ENCODE measurements around the gene DNM2.

The DNM2 gene

GRCh38 chr19:10817291-10818038, 99.6 kb downstream of the DNM2 start:
- Mint-ChIP-seq H3K27me3 (no peaks in the 10 kb centered on the region), H3K27ac (peak overlapping the region in 1 of 2 donors; percentile 74), H3K9me3 (no peaks in the 10 kb centered on the region), H3K4me1 (peaks cover 40% of the 10 kb centered on the region), H3K4me3 (no peak overlapping the region)
- DNase-seq = no peak
- ATAC-seq = no peak

DNA sequence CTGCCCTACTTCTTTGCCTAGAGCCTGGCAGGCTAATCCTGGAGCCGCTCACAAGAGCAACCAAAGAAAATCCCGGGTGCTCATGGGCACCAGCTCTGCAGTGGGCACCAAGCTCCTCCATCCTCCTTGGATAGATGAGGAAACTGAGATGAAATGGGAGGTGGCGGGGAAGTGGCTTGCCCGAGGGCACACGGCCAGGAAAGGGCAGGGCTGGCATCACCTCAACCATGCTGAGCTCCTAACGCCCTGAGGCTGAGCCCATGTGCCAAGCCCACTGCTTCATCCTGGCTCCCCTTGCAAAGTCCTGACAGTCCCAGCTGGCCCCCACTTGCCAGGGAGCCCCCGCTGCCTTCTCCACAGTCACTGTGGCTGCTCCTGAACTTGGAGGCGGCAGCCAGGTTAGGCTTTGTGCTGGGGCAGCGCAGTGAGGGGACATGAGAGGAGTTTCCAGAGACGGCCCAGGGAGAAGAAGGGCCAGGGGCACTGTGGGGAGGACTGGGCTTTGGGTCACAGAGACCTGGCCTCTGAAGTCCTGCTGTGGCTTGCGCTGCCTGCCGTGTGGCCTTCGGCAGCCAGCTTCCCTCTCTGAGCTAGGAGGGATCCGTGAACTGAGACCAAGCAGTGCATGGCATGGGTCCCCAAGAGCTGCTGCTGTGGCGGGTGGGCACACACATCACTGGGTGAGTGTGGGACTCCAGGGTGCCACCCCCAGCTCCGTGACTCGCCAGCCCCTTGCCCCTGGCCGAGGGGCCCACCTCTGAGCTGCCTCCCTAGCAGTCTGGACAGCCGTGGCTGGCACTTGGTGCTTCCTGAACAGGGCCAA, 100.6 kb downstream of the DNM2 start:
- no peak for DNase-seq
- ATAC-seq = no peak
- H3K4me3 Mint-ChIP-seq = no peak overlapping the region
- peak overlapping the region in 1 of 2 donors; percentile 74 for H3K27ac Mint-ChIP-seq
- no peaks in the 10 kb centered on the region for H3K9me3 Mint-ChIP-seq
- H3K4me1 Mint-ChIP-seq = peaks cover 30% of the 10 kb centered on the region
- H3K27me3 Mint-ChIP-seq = no peaks in the 10 kb centered on the region

- ATAC-seq (no peak), DNase-seq (no peak)
- peaks cover 29% of the 10 kb centered on the region for H3K4me1 Mint-ChIP-seq
- no peak overlapping the region for H3K4me3 Mint-ChIP-seq
- no peaks in the 10 kb centered on the region for H3K9me3 Mint-ChIP-seq
- peak overlapping the region; percentile 46 to 67 for H3K27ac Mint-ChIP-seq
- H3K27me3 Mint-ChIP-seq = no peaks in the 10 kb centered on the region
These were observed 101.5 kb downstream of the DNM2 start for GRCh38 chr19:10819124-10820060.

DNA sequence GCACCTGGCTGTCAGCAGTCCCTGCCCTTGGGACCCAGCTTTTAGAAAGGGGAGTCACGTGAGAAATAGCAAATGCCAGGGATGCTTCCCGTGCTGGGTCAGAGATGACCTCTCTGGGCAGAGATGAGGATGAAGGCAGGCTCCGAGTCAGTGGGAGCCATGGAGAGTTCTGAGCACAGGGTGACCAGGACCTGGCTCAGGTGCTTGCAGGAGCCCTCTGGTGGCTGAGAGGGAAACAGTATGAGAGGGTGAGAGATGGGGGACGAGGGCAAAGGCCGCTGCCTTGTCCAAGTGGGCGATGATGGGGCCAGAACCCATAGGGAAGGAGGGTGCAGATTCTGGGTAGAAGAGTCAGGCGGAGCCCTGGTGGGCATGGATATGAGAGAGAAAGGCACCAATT, 102.3 kb downstream of the DNM2 start:
- DNase-seq (no peak), ATAC-seq (peak; percentile 35)
- no peaks in the 10 kb centered on the region for H3K9me3 Mint-ChIP-seq
- no peaks in the 10 kb centered on the region for H3K27me3 Mint-ChIP-seq
- H3K27ac Mint-ChIP-seq = peak overlapping the region; percentile 87 to 91
- H3K4me1 Mint-ChIP-seq = peaks cover 29% of the 10 kb centered on the region
- no peak overlapping the region for H3K4me3 Mint-ChIP-seq

GRCh38 chr19:10823690-10824089, 105.8 kb downstream of the DNM2 start:
- ATAC-seq (no peak), DNase-seq (no peak)
- H3K9me3 Mint-ChIP-seq = no peaks in the 10 kb centered on the region
- peak overlapping the region in 1 of 2 donors; percentile 85 for H3K27ac Mint-ChIP-seq
- H3K4me1 Mint-ChIP-seq = peaks cover 29% of the 10 kb centered on the region
- H3K4me3 Mint-ChIP-seq = no peak overlapping the region
- no peaks in the 10 kb centered on the region for H3K27me3 Mint-ChIP-seq

DNA sequence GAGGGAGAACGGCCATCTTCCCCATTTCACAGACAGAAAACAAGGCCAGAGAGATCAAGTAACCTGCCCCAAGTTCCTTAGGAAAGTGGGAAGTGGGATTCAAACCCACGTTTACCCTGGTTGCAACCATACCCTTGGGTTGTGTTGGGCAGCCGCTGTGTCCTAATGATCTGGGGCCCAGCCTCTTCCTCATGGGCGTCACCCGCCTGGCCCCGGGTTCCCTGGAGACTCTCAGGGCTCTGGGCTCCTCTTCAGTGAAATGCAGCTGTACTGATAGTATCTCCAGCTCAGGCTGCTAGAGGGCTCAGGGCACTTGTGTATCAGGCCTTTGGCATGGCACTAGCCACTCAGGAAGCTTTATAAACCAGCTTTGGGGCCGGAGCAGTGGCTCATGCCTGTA, 108.4 kb downstream of the DNM2 start:
- Mint-ChIP-seq H3K4me1 (peaks cover 15% of the 10 kb centered on the region), H3K27ac (no peak overlapping the region)
- no peak for ATAC-seq

GRCh38 chr19:10826846-10827245, 109.0 kb downstream of the DNM2 start:
- no peak overlapping the region for H3K27ac Mint-ChIP-seq

More for the DNA sequence above, 108.4 kb downstream of the DNM2 start:
- DNase-seq = no peak
- no peak overlapping the region for H3K4me3 Mint-ChIP-seq
- no peaks in the 10 kb centered on the region for H3K9me3 Mint-ChIP-seq
- H3K27me3 Mint-ChIP-seq = no peaks in the 10 kb centered on the region

DNA sequence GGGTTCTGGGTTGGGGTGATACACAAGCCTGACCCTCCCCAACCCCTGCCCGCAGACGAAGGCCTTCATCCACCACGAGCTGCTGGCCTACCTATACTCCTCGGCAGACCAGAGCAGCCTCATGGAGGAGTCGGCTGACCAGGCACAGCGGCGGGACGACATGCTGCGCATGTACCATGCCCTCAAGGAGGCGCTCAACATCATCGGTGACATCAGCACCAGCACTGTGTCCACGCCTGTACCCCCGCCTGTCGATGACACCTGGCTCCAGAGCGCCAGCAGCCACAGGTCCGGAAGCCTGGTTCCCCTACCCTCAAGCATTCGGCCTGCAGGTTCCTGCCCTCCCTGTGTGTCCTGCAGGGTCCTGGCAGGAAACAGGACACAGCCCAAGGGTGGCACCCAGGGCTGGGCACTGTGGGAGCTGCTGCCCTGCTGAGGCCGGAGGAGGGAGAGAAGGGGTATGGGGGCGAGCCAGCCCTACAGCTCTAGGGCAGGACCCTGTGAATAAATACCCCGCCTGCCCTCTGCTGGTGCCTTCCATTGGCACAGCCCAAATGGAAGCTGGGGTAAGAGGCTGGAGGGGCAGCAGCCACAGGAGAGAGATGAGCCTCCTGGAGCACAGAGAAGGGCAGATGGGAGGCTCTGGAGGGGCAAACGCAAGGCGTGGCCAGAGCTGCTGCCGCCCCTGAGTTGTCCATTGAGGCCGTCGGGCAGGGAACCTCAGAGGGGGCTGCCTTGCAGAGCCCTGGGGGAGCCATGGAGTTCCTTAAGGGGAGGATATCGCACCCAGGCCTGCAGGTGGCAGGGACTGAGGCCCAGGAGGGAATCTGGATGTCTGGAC, 111.3 kb downstream of the DNM2 start:
- peak; percentile 36 for ATAC-seq
- Mint-ChIP-seq H3K4me1 (peaks cover 9% of the 10 kb centered on the region), H3K4me3 (no peak overlapping the region), H3K27ac (peak overlapping the region; percentile 49 to 96), H3K27me3 (no peaks in the 10 kb centered on the region), H3K9me3 (no peaks in the 10 kb centered on the region)
- no peak for DNase-seq

More at GRCh38 chr19:10826846-10827245, 109.0 kb downstream of the DNM2 start:
- DNase-seq (no peak), ATAC-seq (no peak)
- Mint-ChIP-seq H3K27me3 (no peaks in the 10 kb centered on the region), H3K9me3 (no peaks in the 10 kb centered on the region), H3K4me3 (no peak overlapping the region), H3K4me1 (peaks cover 10% of the 10 kb centered on the region)

DNA sequence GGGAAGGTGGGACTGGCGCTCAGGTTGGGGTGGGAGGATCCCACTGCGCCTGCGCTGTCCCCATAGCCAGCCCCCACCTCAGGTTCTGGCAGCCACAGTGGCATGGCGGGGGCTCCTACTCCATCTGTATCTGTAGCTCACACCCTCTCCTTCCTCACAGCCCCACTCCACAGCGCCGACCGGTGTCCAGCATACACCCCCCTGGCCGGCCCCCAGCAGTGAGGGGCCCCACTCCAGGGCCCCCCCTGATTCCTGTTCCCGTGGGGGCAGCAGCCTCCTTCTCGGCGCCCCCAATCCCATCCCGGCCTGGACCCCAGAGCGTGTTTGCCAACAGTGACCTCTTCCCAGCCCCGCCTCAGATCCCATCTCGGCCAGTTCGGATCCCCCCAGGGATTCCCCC, 112.1 kb downstream of the DNM2 start:
- Mint-ChIP-seq H3K27me3 (no peaks in the 10 kb centered on the region), H3K4me1 (peaks cover 12% of the 10 kb centered on the region), H3K4me3 (no peak overlapping the region), H3K9me3 (no peaks in the 10 kb centered on the region), H3K27ac (peak overlapping the region; percentile 49 to 96)
- ATAC-seq (peak; percentile 35), DNase-seq (no peak)

GRCh38 chr19:10830370-10830769, 112.5 kb downstream of the DNM2 start:
- no peak for DNase-seq
- peak overlapping the region in 1 of 2 donors; percentile 96 for H3K27ac Mint-ChIP-seq

GRCh38 chr19:10830931-10831779, 113.3 kb downstream of the DNM2 start:
- DNase-seq (no peak), ATAC-seq (no peak)
- Mint-ChIP-seq H3K4me1 (peaks cover 24% of the 10 kb centered on the region), H3K4me3 (no peak overlapping the region), H3K27ac (peak overlapping the region in 1 of 2 donors; percentile 89), H3K27me3 (no peaks in the 10 kb centered on the region), H3K9me3 (peaks cover 0 to under 1% of the 10 kb centered on the region in 2 donors)

More at GRCh38 chr19:10830370-10830769, 112.5 kb downstream of the DNM2 start:
- no peaks in the 10 kb centered on the region for H3K27me3 Mint-ChIP-seq
- H3K4me1 Mint-ChIP-seq = peaks cover 16% of the 10 kb centered on the region
- H3K4me3 Mint-ChIP-seq = no peak overlapping the region
- H3K9me3 Mint-ChIP-seq = no peaks in the 10 kb centered on the region
- peak; percentile 1 for ATAC-seq

DNA sequence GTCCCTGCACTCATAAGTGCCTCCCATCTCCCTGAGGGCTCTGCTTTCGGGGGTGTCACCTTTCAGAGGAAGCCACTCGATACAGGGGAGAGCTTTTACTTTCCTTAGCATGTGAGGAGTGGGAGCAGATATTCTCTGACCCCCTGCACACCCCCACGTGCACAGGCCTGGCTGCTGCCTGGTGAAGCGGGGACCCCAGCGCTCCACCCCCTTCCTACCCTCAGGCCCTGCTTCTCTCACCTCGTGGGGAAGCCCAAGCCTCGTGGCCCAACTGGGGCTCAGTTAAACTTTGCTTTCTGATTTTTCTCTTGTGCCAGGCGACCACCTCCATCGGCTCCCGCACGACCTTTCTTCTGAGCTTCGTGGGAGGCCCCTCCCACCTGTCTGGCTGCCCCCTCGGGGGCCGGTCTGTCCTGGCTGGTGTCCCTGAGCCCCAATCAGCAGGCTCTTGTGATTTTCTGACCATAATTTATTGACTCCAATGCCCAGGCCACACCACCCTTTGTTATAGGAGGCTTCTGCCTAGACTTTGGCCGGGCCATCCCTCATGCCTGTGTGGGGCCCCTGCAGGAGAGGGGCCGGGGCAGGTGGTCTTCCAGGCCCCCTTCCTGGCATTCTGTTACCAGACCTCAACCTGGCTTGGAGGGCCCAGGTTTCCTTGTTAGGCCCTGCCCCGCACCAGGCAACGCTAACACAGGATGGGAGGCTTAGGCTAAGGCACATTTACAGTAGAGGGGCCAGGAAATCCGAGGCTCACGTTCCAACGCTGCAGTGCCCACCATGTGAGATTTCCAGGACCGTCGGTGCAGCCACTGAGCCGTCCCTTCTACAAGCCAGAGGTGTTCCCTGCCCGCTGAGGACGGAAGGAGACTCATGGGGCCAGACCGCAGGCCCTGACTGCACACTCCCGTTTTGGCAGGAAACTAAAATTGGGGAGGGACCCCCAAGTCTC, 114.4 kb downstream of the DNM2 start:
- DNase-seq = no peak
- H3K27me3 Mint-ChIP-seq = no peaks in the 10 kb centered on the region
- peaks cover 0 to 7% of the 10 kb centered on the region in 2 donors for H3K9me3 Mint-ChIP-seq
- H3K4me1 Mint-ChIP-seq = peaks cover 34% of the 10 kb centered on the region
- H3K4me3 Mint-ChIP-seq = no peak overlapping the region
- no peak for ATAC-seq
- peak overlapping the region; percentile 52 to 89 for H3K27ac Mint-ChIP-seq

- peak overlapping the region in 1 of 2 donors; percentile 74 for H3K27ac Mint-ChIP-seq
- H3K4me1 Mint-ChIP-seq = peaks cover 34% of the 10 kb centered on the region
- H3K4me3 Mint-ChIP-seq = no peak overlapping the region
- H3K9me3 Mint-ChIP-seq = peaks cover 0 to 7% of the 10 kb centered on the region in 2 donors
- no peaks in the 10 kb centered on the region for H3K27me3 Mint-ChIP-seq
- DNase-seq (no peak), ATAC-seq (no peak)
These were observed 115.0 kb downstream of the DNM2 start for GRCh38 chr19:10832939-10833296.
